ENCODE data around the gene MRO. TPM values are rescaled to one million over a fixed set of nuclear protein-coding genes. Genes with fewer than 3 reads are reported as not detected.

The MRO gene
- total and polyA plus RNA-seq, 2 of the 4 experiments (the other 2 are of a cell fraction), result not detected

DNA sequence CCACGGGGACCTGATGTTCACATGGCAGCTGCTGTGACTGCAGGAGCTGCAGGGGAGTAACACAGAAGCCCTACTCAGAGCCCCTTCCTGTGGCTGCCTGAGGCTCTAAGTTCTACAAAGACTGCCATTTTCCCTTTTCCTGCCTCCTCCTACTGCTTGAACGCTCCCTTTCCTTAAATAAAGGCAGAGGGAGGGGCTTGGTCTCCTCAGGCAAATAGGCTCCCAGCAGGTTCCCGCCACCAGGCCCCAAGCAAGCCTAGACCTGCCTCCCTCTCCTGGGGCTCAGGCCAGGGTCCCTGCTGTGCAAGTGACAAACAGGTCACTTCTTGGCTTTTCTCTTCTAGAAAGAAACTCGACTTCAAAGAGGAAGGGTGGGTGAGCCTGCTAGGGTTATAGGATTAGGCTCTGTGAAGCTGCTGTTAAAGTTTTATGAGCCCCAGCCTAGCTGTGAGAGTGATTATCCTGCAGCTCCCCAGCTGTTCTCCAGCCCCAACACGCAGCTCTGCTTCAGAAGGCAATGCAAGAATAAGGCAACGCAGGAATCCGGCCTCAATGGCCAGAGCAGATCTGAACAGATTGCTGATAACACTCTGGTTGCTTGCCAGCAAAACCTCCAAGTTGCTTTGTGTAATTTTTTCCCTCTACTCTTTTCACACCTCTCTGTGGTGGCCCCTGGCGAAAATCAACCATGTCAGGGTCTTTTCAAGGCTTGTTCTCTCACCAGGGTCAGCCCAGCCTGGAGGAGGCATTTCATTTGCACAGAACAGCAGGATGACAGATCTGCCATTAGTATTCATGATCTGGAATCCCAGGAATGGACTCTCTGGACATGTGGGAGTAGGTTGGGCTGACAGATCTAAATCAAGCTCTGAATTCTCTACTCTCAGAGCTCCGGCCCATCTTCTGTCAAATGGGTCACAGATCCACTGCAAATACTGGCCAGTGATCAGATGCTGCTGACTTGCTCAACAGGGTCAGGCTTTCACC, 71.3 kb downstream of the MRO start (continued):
- TF ChIP-seq CHD1 (IDR thresholded peaks at IDR 0.05; ENCODE audit: low read depth, low read length), result no peak

GRCh38 chr18:50747849-50748242, 72.0 kb downstream of the MRO start:
- no peak overlapping the region for H3K27ac ChIP-seq (ENCODE audit: insufficient read depth, low read length)
- no peaks in the 10 kb centered on the region for H3K36me3 ChIP-seq (ENCODE audit: control insufficient read depth, insufficient read depth, low read length)
- H2BK5ac ChIP-seq (ENCODE audit: low read depth, low read length, poor library complexity, severe bottlenecking), result no peak overlapping the region
- no peaks in the 10 kb centered on the region for H3K4me1 ChIP-seq (ENCODE audit: control insufficient read depth, insufficient read depth, low read length)
- dilution Hi-C loops (cut with HindIII; ENCODE audit: low sequenced_read_pairs, unreplicated experiment), result no loop called here
- no TSS peak for BruUV-seq (replicated peaks)
- no peak overlapping the region for H3K4ac ChIP-seq (ENCODE audit: low read depth, low read length)
- H2AK9ac ChIP-seq (replicated peaks; ENCODE audit: low read depth, low read length, poor library complexity), result no peak overlapping the region
- H3K9me1 ChIP-seq (ENCODE audit: insufficient read depth, low read length), result no peaks in the 10 kb centered on the region
- DNase-seq, result no peak
- 20% methylated on average over 1 of the region's 1 CpG; no CpG with 5 or more reads in 1 of the 2 experiments for WGBS, 2 experiments (ENCODE audit: extremely low coverage in 2 of 2, insufficient read length in 1 of 2)
- no peaks in the 10 kb centered on the region for H3K9me3 ChIP-seq (ENCODE audit: control insufficient read depth, insufficient read depth, low read length)
- H2AK5ac ChIP-seq (ENCODE audit: low read depth, low read length), result no peak overlapping the region
- ATAC-seq (ENCODE audit: low read depth), result no peak
- H4K20me1 ChIP-seq (ENCODE audit: insufficient read depth, low read length), result no peaks in the 10 kb centered on the region
- ChIA-PET CTCF (no interaction called here), POLR2A (ENCODE audit: unreplicated experiment) (no interaction called here)
- H3K79me1 ChIP-seq (ENCODE audit: low read depth in 1 of 2, low read length in 2 of 2), result no peaks in the 10 kb centered on the region
- H4K5ac ChIP-seq (ENCODE audit: low read depth, low read length), result no peak overlapping the region
- in situ Hi-C loops (cut with MboI; ENCODE audit: low sequenced_read_pairs), result no loop called here
- H3K14ac ChIP-seq (replicated peaks; ENCODE audit: low read depth, low read length), result no peak overlapping the region
- intact Hi-C loops (cut with micrococcal nuclease), result no loop called here
- no peak overlapping the region for H4K8ac ChIP-seq (ENCODE audit: low read depth in 2 of 2, low read length in 2 of 2)
- no peak overlapping the region for H3K18ac ChIP-seq (ENCODE audit: low read depth, low read length)
- H3K56ac ChIP-seq (ENCODE audit: extremely low read depth, insufficient read depth, low read length), result no peak overlapping the region
- no peak for TF ChIP-seq RFX5 (IDR thresholded peaks at IDR 0.05; ENCODE audit: low read depth, low read length)
- H3K4me2 ChIP-seq (ENCODE audit: low read depth, low read length), result no peak overlapping the region
- no peak overlapping the region for H3K4me3 ChIP-seq (ENCODE audit: insufficient read depth, low read depth, low read length)
- no peak overlapping the region for H3K23ac ChIP-seq (ENCODE audit: low read depth, low read length)
- no peak overlapping the region for H2BK15ac ChIP-seq (ENCODE audit: low read depth, low read length)
- no peak overlapping the region for H4K91ac ChIP-seq (ENCODE audit: insufficient read depth, low read depth, low read length)
- H2BK20ac ChIP-seq (ENCODE audit: low read depth, low read length), result no peak overlapping the region
- no peak overlapping the region for H3K9ac ChIP-seq (ENCODE audit: low read depth, low read length)
- no peak overlapping the region for H2BK120ac ChIP-seq (ENCODE audit: low read depth, low read length)
- no peaks in the 10 kb centered on the region for H3K27me3 ChIP-seq (ENCODE audit: control insufficient read depth, insufficient read depth, low read length)
- H2AFZ ChIP-seq (replicated peaks; ENCODE audit: low read length, poor library complexity), result no peak overlapping the region
